HFFc6 (cell line): ENCODE measurements around the gene POR. TPM values are rescaled to one million over a fixed set of nuclear protein-coding genes. Genes with fewer than 3 reads are reported as not detected.

Experiments
- DNase-seq: peaks from one replicate; pipeline ENCODE4 v3.0.0-alpha.2; 2018
- H3K27ac Mint-ChIP-seq: 2 replicates; pipeline ENCODE4 v1.8.0; 2020; ENCODE audit warnings: mild to moderate bottlenecking, mixed read lengths
- H3K27me3 Mint-ChIP-seq: 2 replicates; pipeline ENCODE4 v1.8.0; 2021; ENCODE audit warnings: mild to moderate bottlenecking, moderate library complexity, mixed read lengths; ENCODE audit not compliant: insufficient read depth
- H3K36me3 Mint-ChIP-seq: 2 replicates; pipeline ENCODE4 v1.8.0; 2021; ENCODE audit warnings: low read depth, mixed read lengths
- H3K4me1 Mint-ChIP-seq: 2 replicates; pipeline ENCODE4 v1.8.0; 2020; ENCODE audit warnings: low read depth, mixed read lengths
- H3K4me3 Mint-ChIP-seq: 2 replicates; pipeline ENCODE4 v1.8.0; 2020; ENCODE audit warnings: mild to moderate bottlenecking, moderate library complexity, mixed read lengths
- H3K9me3 Mint-ChIP-seq: 2 replicates; pipeline ENCODE4 v1.8.0; 2020; ENCODE audit warnings: mild to moderate bottlenecking, mixed read lengths
- CTCF ChIP-seq: fragments of 200-600 bp; sonication (generic); IDR thresholded peaks from 2 replicates; pipeline ENCODE4 v1.5.0; 2021; ENCODE audit warnings: antibody characterized with exemption, mild to moderate bottlenecking
- total RNA-seq, 6 experiments: library from RNA; stranded (reverse); fragmentation: NEBNext Ultra II Directional; extraction: Animal tissue kit (Norgen Biotek cat#: 25700); gene quantifications; 2 replicates in 1 of 6; 3 replicates in 5 of 6; pipeline ENCODE4 v1.2.3, GENCODE V29; 2021

POR gene
- total RNA-seq, 6 experiments from 2014 or later: 48.2 to 69.3 (median 49.4) TPM

- Mint-ChIP-seq H3K27me3 (peaks cover 4% of the 10 kb centered on the region; the same call in 1 of the 2 replicates), H3K9me3 (no peaks in the 10 kb centered on the region), H3K4me3 (no peak overlapping the region), H3K27ac (no peak overlapping the region), H3K4me1 (peaks cover 14% of the 10 kb centered on the region), H3K36me3 (peaks cover 15% of the 10 kb centered on the region)
- DNase-seq: no peak
- TF ChIP-seq CTCF: no peak; the same call in 1 of the 2 replicates
Measured at GRCh38 chr7:75992083-75992755, 77.3 kb downstream of the POR start.

- H3K9me3 Mint-ChIP-seq: no peaks in the 10 kb centered on the region
- H3K4me3 Mint-ChIP-seq: peak overlapping the region; percentile 85
- peak; percentile 62 for DNase-seq
- peaks cover 4% of the 10 kb centered on the region; the same call in 1 of the 2 replicates for H3K27me3 Mint-ChIP-seq
- H3K4me1 Mint-ChIP-seq: peaks cover 14% of the 10 kb centered on the region
- no peak for TF ChIP-seq CTCF
- peak overlapping the region; percentile 74 for H3K27ac Mint-ChIP-seq
- peaks cover 21% of the 10 kb centered on the region for H3K36me3 Mint-ChIP-seq
Measured at GRCh38 chr7:75993689-75994387, 78.9 kb downstream of the POR start.

GRCh38 chr7:75994388-75995051 is 79.6 kb downstream of the POR start, which contains the start of gene TMEM120A:
TSS of gene TMEM120A (minus strand) at chr7:75994595. CDS start at chr7:75994570, 25 bp downstream.
- Mint-ChIP-seq H3K36me3 (peaks cover 24% of the 10 kb centered on the region), H3K4me1 (peaks cover 14% of the 10 kb centered on the region), H3K4me3 (peak within 1 kb of the TSS; percentile 86)

GRCh38 chr7:75995052-75995471 is 80.1 kb downstream of the POR start:
- no peak for DNase-seq
- TF ChIP-seq CTCF: no peak
- Mint-ChIP-seq H3K27ac (peak overlapping the region; percentile 69), H3K4me1 (peaks cover 14% of the 10 kb centered on the region), H3K4me3 (peak overlapping the region; percentile 86), H3K36me3 (peaks cover 24% of the 10 kb centered on the region), H3K9me3 (no peaks in the 10 kb centered on the region), H3K27me3 (peaks cover 1% of the 10 kb centered on the region; the same call in 1 of the 2 replicates)

More at GRCh38 chr7:75994388-75995051, 79.6 kb downstream of the POR start, which contains the start of gene TMEM120A:
- Mint-ChIP-seq H3K27ac (peak within 1 kb of the TSS; percentile 74), H3K9me3 (no peaks in the 10 kb centered on the region), H3K27me3 (peaks cover 4% of the 10 kb centered on the region; the same call in 1 of the 2 replicates)
- TF ChIP-seq CTCF: peak; percentile 60
- DNase-seq: peak; percentile 89

- no peak overlapping the region for H3K4me3 Mint-ChIP-seq
Measured at GRCh38 chr7:75995996-75996395, 81.0 kb downstream of the POR start.

More at GRCh38 chr7:75995996-75996395, 81.0 kb downstream of the POR start:
- no peak for DNase-seq
- no peaks in the 10 kb centered on the region for H3K9me3 Mint-ChIP-seq
- H3K36me3 Mint-ChIP-seq: peaks cover 24% of the 10 kb centered on the region
- no peak for TF ChIP-seq CTCF
- no peak overlapping the region for H3K27ac Mint-ChIP-seq
- peaks cover 1% of the 10 kb centered on the region; the same call in 1 of the 2 replicates for H3K27me3 Mint-ChIP-seq
- H3K4me1 Mint-ChIP-seq: peaks cover 14% of the 10 kb centered on the region
